DND-41 (cell line): Measurements from ENCODE around the gene HDGFL1.

Experiments used
- CTCF ChIP-seq: IDR thresholded peaks from 2 replicates; pipeline ENCODE4 v1.5.1; 2012; ENCODE audit warnings: borderline replicate concordance, low read length, moderate library complexity, mild to moderate bottlenecking; ENCODE audit not compliant: poor library complexity, severe bottlenecking; ENCODE audit errors: extremely low read depth
- EZH2 ChIP-seq: IDR thresholded peaks from 3 replicates; pipeline ENCODE4 v1.6.1; 2012; ENCODE audit warnings: borderline replicate concordance, low read depth, mild to moderate bottlenecking, moderate library complexity, low read length, inconsistent platforms; ENCODE audit not compliant: severe bottlenecking

- TF ChIP-seq CTCF, result no peak
- no peak for TF ChIP-seq EZH2
Observed at GRCh38 chr6:22598339-22598738, 29.0 kb downstream of the HDGFL1 start.
